DMS 273 (cell line): ENCODE measurements around the gene ZNF672.
A peak's percentile ranks its signal among the peaks of the same experiment; 100 is the strongest.
"Not testable (repeated sequence)": the region's sequence is repeated elsewhere in the genome, so short reads cannot be mapped to it uniquely, and the experiment has no call there.

Experiments used
- DNase-seq: peaks from one replicate; lab custom pipeline; 2025; ENCODE audit not compliant: unreplicated experiment; lab: John Stamatoyannopoulos, UW

ZNF672 gene

GRCh38 chr1:248884632-248885295 is 46.7 kb downstream of the ZNF672 start:
- no peak for DNase-seq

GRCh38 chr1:248885646-248886045 is 47.6 kb downstream of the ZNF672 start:
- DNase-seq, result no peak

- DNase-seq, result peak; percentile 63
Measured at GRCh38 chr1:248886237-248886895, 48.3 kb downstream of the ZNF672 start.

DNA sequence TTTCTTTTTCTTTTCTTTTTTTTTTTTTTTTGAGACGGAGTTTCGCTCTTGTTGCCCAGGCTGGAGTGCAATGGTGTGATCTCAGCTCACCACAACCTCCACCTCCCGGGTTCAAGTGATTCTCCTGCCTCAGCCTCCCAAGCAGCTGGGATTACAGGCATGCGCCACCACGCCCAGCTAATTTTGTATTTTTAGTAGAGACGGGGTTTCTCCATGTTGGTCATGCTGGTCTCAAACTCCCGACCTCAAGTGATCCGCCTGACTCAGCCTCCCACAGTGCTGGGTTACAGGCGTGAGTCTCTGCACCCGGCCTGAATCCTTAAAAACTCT is 51.9 kb downstream of the ZNF672 start:
- not testable (repeated sequence) for DNase-seq

- no peak for DNase-seq
Measured at GRCh38 chr1:248890549-248891498, 52.8 kb downstream of the ZNF672 start.

- DNase-seq, result no peak
Measured at GRCh38 chr1:248891758-248892157, 53.7 kb downstream of the ZNF672 start.

GRCh38 chr1:248892590-248892989 is 54.6 kb downstream of the ZNF672 start:
- no peak for DNase-seq

DNA sequence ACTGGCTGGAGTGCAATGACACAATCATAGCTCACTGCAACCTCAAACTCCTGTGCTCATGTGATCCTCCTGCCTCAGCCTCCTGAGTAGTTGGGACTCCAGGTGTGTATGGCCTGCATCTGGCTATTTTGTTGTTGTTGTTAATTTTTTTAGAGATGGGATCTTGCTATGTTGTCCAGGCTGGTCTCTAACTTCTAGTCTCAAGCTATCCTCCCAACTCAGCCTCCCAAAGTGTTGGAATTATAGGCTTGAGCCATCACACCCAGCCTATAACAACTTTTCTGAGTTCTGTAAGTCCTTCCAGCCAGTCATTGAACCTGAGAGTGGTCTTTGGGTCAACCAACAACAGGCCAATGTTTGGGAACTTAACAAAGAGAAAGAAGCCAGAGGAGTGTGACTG is 56.8 kb downstream of the ZNF672 start:
- no peak for DNase-seq

DNA sequence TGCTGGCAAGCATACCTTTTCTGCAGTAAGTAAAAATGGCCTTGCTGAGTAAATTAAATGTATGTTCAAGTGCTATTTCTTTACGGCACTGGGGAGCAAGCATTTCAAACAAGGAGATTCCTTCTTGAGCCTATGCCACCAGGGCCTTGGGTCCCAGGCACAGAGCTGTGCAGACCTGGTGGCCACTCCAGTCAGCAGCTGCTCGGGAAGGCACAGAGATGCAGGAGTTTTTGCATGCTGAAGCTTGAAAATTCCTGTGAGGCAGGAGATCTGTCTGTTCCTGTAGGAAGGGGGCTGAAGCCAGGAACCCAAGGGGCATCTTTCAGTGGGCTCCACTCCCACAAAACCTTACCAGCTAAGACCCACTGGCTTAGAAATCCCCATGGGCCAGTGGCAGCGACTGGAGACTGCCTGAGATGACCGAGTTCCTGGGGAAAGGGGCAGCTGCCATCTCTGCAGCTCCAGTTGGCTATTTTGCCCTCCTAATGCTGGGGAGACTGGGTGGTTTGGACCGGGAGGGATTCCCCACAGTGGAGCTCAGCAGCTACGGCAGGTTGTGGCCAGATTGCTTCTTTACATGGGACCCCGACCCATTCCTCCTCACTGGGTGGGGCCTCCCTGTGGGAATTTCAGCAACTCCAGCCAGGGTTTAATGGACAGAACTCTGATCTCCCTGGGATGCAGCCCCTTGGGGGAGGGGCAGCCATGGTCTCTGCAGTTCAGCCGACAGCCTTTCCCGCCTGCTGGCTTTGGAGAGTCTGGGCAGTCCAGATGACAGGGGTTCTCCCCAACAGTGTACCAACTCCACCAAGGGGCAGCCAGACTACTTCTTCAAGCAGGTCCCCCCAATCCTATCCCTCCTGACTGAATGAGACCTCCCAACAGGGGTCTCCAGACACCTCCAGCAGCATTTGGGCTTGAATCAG is 59.7 kb downstream of the ZNF672 start:
- no peak for DNase-seq
